GM21825 (cell line): ENCODE data around the gene TFB1M.

Experiments
- ATAC-seq: cut with Tn5 transposase; IDR thresholded peaks from one replicate; pipeline ENCODE4 v1.9.1; 2021; ENCODE audit warnings: mild to moderate bottlenecking, moderate library complexity; ENCODE audit not compliant: unreplicated experiment

The TFB1M gene

DNA sequence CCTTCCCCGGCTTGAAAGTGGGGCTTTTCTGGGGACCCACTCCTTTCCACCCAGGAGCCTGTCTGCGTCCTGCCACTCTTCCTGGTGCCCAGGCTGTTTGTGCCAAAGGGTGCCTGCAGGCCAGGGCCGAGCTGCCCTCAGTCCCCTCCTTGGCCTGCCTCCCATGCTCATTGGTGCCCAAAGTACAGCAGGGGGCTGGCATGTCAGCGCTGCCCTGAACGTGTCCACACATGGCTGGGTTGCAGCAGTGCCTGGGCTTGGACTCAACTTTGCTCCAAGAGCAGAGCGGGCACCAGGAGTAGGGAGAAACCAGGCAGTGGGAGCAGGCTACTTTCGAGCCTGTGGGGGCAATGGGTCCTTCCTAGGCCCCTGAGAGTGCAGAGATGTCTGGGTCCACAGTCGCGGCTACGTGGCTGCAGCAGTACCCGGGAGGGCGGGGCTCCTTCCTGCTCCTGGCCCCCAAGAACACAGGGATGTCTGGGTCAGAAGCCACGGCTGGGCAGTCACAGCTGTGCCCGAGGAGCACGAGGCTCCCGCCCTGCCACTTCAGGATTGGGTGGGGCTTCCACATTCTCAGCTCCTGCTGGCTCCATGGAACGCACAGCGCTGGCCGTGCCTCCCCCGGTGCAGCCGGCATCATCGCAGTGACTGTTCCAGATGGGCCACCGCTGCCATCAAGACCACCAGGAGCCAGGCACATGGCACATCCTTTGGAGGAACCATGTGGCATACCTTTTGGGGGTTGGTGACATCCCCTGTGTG, 100.5 kb downstream of the TFB1M start:
- ATAC-seq, result no peak

DNA sequence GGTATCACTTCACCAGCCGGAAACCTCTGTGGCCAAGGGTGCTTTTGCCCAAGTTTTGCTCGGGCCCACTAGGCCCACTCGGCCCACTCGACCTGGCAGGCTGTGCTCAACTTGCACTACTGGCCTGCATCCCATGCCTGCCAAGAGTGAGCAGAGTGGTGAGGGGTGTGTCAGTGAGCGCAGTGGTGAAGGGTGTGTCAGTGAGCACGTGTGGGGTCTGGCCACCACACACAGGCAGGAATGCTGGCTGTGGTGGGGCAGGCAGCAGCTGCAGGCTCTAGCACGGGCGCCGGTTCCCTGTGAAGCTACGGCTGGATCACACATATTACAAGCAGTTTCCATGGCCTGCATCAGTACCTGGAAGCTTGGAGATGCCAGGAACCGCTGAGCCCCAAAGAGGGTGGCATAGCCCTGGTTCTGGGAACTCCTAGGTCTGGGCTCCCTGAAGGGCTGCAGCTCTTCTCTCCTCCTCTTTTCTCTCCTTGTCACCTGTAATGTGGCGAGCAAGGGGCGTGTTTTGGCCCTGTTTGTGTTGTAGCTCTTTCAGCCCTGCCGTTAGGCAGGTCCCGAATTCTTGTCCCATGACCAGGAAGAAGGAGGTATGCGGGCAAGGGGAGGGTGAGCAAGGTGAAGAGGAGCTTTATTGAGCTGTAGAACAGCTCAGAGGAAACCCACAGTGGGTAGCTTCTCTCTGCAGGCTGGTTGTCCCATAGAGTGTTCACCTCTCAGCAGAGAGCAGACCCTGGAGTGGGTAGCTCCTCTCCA, 101.5 kb downstream of the TFB1M start:
- no peak for ATAC-seq

DNA sequence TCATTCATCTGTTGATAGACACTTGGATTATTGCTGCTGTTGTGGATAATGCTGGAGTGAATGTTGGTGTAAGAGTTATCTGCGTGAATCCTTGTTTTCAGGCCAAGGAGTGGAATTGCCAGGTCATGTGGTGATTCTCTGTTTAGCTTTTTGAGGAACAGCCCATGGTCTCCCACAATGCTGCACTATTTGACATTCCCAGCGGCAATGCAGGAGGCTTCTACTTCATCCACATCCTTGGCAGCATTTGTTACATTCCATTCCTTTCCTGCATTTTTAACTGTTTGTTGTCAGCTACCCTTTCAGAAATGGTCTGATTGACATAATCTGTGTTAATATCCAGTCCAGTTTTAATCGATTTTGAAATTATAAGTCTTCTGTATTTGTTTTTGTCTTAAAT, 102.2 kb downstream of the TFB1M start:
- ATAC-seq, result no peak

DNA sequence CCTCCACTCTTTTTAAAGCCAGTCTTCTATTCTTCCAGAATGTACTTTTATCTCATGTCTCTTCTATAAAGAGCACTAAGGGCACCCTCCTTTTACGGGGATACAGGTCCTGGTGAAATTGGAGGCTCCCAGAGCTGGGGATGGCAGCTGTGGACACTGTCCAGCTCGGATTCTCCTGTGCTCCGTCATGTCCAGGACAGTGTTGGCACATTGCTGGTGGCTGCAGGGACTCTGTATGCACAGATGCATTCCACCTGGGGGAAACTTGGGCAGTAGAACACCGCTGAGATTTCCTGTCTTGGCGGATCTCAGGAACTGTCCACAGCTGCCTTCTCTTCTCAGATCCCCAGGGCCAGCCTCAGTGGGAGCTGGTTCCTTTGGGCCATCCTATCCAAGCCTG, 107.1 kb downstream of the TFB1M start:
- no peak for ATAC-seq
